HCT116 (cell line): Measurements from ENCODE around the gene BRD9. TPM values are rescaled to one million over a fixed set of nuclear protein-coding genes. Genes with fewer than 3 reads are reported as not detected.

Experiments used
- ATAC-seq: fragments of 200-7000 bp; cut with Tn5 transposase; 2 replicates; pipeline ENCODE4 v1.9.1; 2020; ENCODE audit warnings: mild to moderate bottlenecking, moderate library complexity
- BruUV-seq: library from RNA; stranded (reverse); fragments of 400-500 nt; replicated peaks from 2 replicates; lab custom pipeline; 2021; lab: Mats Ljungman, UMichigan
- CTCF ChIA-PET: fragments of 300-600 bp; sonication (Branson Sonifier 250); formaldehyde crosslinking; loops from one replicate; lab custom pipeline; 2021; ENCODE audit warnings: antibody characterized with exemption; lab: Charles Lee
- POLR2A ChIA-PET: fragments of 300-600, 350-600 bp; sonication (Branson Sonifier 250); formaldehyde crosslinking; loops from one replicate; lab custom pipeline; 2021; ENCODE audit warnings: antibody characterized with exemption; lab: Charles Lee
- RAD21 ChIA-PET, 2 experiments: fragments of 300-600 bp; sonication (Branson Sonifier 250); formaldehyde crosslinking; loops; one replicate each; lab custom pipeline; 2023; ENCODE audit warnings: low total read pairs in 2 of 2; ENCODE audit not compliant: uncharacterized antibody in 2 of 2, unreplicated experiment in 2 of 2, low non-redundant PET in 1 of 2; lab: Charles Lee
- DNase-seq: peaks from one replicate; pipeline ENCODE4 v3.0.0-alpha.2; 2010; ENCODE audit warnings: low read depth, low spot score
- H2AFZ ChIP-seq: fragments of 200-600 bp; shearing (Covaris generic), sonication (generic); 2 replicates; pipeline ENCODE4 v1.6.1; 2017; ENCODE audit warnings: low read depth, mixed run types, mixed read lengths, antibody characterized with exemption, low read length; ENCODE audit not compliant: poor library complexity, severe bottlenecking
- H3K27ac ChIP-seq: 2 replicates; pipeline ENCODE4 v1.5.1; 2012; ENCODE audit warnings: low read depth, low read length
- H3K27me3 ChIP-seq: fragments of 200-600 bp; sonication (generic); 2 replicates; pipeline ENCODE4 v1.6.1; 2016; ENCODE audit warnings: mixed run types, low read length, mixed read lengths; ENCODE audit not compliant: insufficient read depth
- H3K36me3 ChIP-seq, 2 experiments: fragments of 200-500 bp in 1 of 2; fragments of 200-600 bp in 1 of 2; sonication (Bioruptor generic) in 1 of 2; sonication (generic) in 1 of 2; 2 replicates each; pipeline versions ENCODE4 v1.5.1 to v1.6.1; 2014 to 2016; ENCODE audit warnings: low read length in 2 of 2, inconsistent platforms in 1 of 2, mixed read lengths in 1 of 2, mixed run types in 1 of 2; ENCODE audit not compliant: insufficient read depth in 2 of 2, control insufficient read depth in 1 of 2
- H3K4me1 ChIP-seq, 2 experiments: fragments of 200-600 bp in 1 of 2; sonication (generic) in 1 of 2; 2 replicates each; pipeline versions ENCODE4 v1.5.1 to v1.6.1; 2012 to 2017; ENCODE audit warnings: low read length in 2 of 2, inconsistent platforms in 1 of 2, mild to moderate bottlenecking in 1 of 2, mixed read lengths in 1 of 2, mixed run types in 1 of 2, moderate library complexity in 1 of 2; ENCODE audit not compliant: insufficient read depth in 2 of 2, control insufficient read depth in 1 of 2
- H3K4me2 ChIP-seq: fragments of 200-600 bp; sonication (generic); 2 replicates; pipeline ENCODE4 v1.6.1; 2017; ENCODE audit warnings: mixed run types, low read length, mixed read lengths
- H3K4me3 ChIP-seq, 2 experiments: fragments of 200-600 bp in 1 of 2; sonication (generic) in 1 of 2; replicated peaks in 1 of 2; 2 replicates each; pipeline ENCODE4 v1.5.1; 2011 to 2016; ENCODE audit warnings: low read length in 2 of 2, control low read depth in 1 of 2, low read depth in 1 of 2, mild to moderate bottlenecking in 1 of 2, mixed read lengths in 1 of 2, mixed run types in 1 of 2
- H3K79me2 ChIP-seq: fragments of 200-600 bp; sonication (generic); 2 replicates; pipeline ENCODE4 v1.6.1; 2017; ENCODE audit warnings: mild to moderate bottlenecking, mixed run types, low read length, moderate library complexity, mixed read lengths; ENCODE audit not compliant: insufficient read depth
- H3K9ac ChIP-seq: fragments of 200-600 bp; sonication (generic); 2 replicates; pipeline ENCODE4 v1.6.1; 2016; ENCODE audit warnings: low read length, mixed read lengths
- H3K9me2 ChIP-seq: fragments of 200-600 bp; sonication (generic), shearing (Covaris generic); 2 replicates; pipeline ENCODE4 v1.6.1; 2017; ENCODE audit warnings: mixed run types, mild to moderate bottlenecking, moderate library complexity; ENCODE audit not compliant: insufficient read depth
- H3K9me3 ChIP-seq, 2 experiments: fragments of 200-500 bp in 1 of 2; fragments of 200-600 bp in 1 of 2; sonication (Bioruptor generic) in 1 of 2; sonication (generic) in 1 of 2; 2 replicates each; pipeline ENCODE4 v1.6.1; 2014 to 2017; ENCODE audit warnings: low read length in 2 of 2, mixed read lengths in 2 of 2, inconsistent platforms in 1 of 2, low read depth in 1 of 2, mild to moderate bottlenecking in 1 of 2, mixed run types in 1 of 2, moderate library complexity in 1 of 2; ENCODE audit not compliant: control insufficient read depth in 1 of 2, insufficient read depth in 1 of 2
- H4K20me1 ChIP-seq: fragments of 200-600 bp; sonication (generic), shearing (Covaris generic); 2 replicates; pipeline ENCODE4 v1.6.1; 2017; ENCODE audit warnings: mixed run types, mild to moderate bottlenecking, moderate library complexity; ENCODE audit not compliant: insufficient read depth
- CBX3 ChIP-seq: IDR thresholded peaks from 2 replicates; pipeline ENCODE4 v1.6.1; 2012; ENCODE audit warnings: low read depth
- CEBPB ChIP-seq: IDR thresholded peaks from 2 replicates; pipeline ENCODE4 v1.6.1; 2012; ENCODE audit warnings: low read depth
- CTCF ChIP-seq, 3 experiments: fragments of 200-600 bp in 1 of 3; sonication (generic) in 1 of 3; IDR thresholded peaks in 2 of 3; conservative IDR thresholded peaks in 1 of 3; 2 replicates each; pipeline ENCODE4 v1.5.1; 2012 to 2017; ENCODE audit warnings: low read depth in 2 of 3, low read length in 2 of 3, antibody characterized with exemption in 1 of 3, borderline replicate concordance in 1 of 3, control low read depth in 1 of 3, mild to moderate bottlenecking in 1 of 3, mixed read lengths in 1 of 3, mixed run types in 1 of 3, moderate library complexity in 1 of 3; ENCODE audit not compliant: insufficient read depth in 1 of 3
- EGR1 ChIP-seq: IDR thresholded peaks from 2 replicates; pipeline ENCODE4 v1.6.1; 2012; ENCODE audit warnings: low read depth
- ELF1 ChIP-seq: IDR thresholded peaks from 2 replicates; pipeline ENCODE4 v1.6.1; 2012; ENCODE audit warnings: low read depth, borderline replicate concordance
- EZH2 ChIP-seq: fragments of 200-600 bp; sonication (generic); IDR thresholded peaks from 2 replicates; pipeline ENCODE4 v1.6.1; 2017; ENCODE audit warnings: antibody characterized with exemption, mixed run types
- EZH2phosphoT487 ChIP-seq: fragments of 200-600 bp; IDR thresholded peaks from 2 replicates; pipeline ENCODE4 v1.6.1; 2018; ENCODE audit warnings: antibody characterized with exemption, borderline replicate concordance
- FOSL1 ChIP-seq: IDR thresholded peaks from 2 replicates; pipeline ENCODE4 v1.6.1; 2012; ENCODE audit warnings: low read depth
- JUND ChIP-seq: IDR thresholded peaks from 2 replicates; pipeline ENCODE4 v1.6.1; 2012
- MAX ChIP-seq: IDR thresholded peaks from 2 replicates; pipeline ENCODE4 v1.6.1; 2012
- POLR2A ChIP-seq: IDR thresholded peaks from 2 replicates; pipeline ENCODE4 v1.7.0; 2011; ENCODE audit warnings: borderline replicate concordance; ENCODE audit not compliant: insufficient read depth, insufficient read length; ENCODE audit errors: extremely low read depth
- RAD21 ChIP-seq: IDR thresholded peaks from 2 replicates; pipeline ENCODE4 v1.6.1; 2012; ENCODE audit warnings: low read depth, mild to moderate bottlenecking
- REST ChIP-seq: IDR thresholded peaks from 2 replicates; pipeline ENCODE4 v1.6.1; 2012; ENCODE audit warnings: low read depth
- SP1 ChIP-seq: IDR thresholded peaks from 2 replicates; pipeline ENCODE4 v1.6.1; 2012; ENCODE audit warnings: low read depth
- SRF ChIP-seq: IDR thresholded peaks from 2 replicates; pipeline ENCODE4 v1.6.1; 2012; ENCODE audit warnings: low read depth
- TCF7L2 ChIP-seq: IDR thresholded peaks from 2 replicates; pipeline ENCODE4 v1.7.0; 2011; ENCODE audit warnings: borderline replicate concordance, inconsistent platforms; ENCODE audit not compliant: insufficient read depth, insufficient read length; ENCODE audit errors: extremely low read depth
- YY1 ChIP-seq: IDR thresholded peaks from 2 replicates; pipeline ENCODE4 v1.6.1; 2011; ENCODE audit warnings: low read length, low read depth, moderate library complexity, mild to moderate bottlenecking; ENCODE audit not compliant: insufficient replicate concordance; ENCODE audit errors: extremely low read depth
- ZFX ChIP-seq: fragments of 450-650 bp; IDR thresholded peaks from 2 replicates; pipeline ENCODE4 v1.6.1; 2017
- intact Hi-C: fragments of 100-400 bp; cut with micrococcal nuclease; formaldehyde crosslinking; loops from 2 replicates; pipeline ENCODE4 v1.10.0; 2022
- total RNA-seq: library from RNA; stranded (reverse); gene quantifications from one replicate; pipeline ENCODE4 v1.2.1, GENCODE V29; 2021; ENCODE audit not compliant: unreplicated experiment

The BRD9 gene
- total RNA-seq, 1 experiment from 2014 or later, result 54.6 TPM

GRCh38 chr5:922436-923280 is 30.1 kb upstream of the BRD9 start:
- Histone ChIP-seq H3K27ac (no peak overlapping the region), H3K9me3 (no peaks in the 10 kb centered on the region), H3K4me1 (0 out of 4 replicates have a peak, but pooled peaks cover 0 to 3% of the 10 kb centered on the region in 2 experiments), H3K79me2 (no peaks in the 10 kb centered on the region), H4K20me1 (no peaks in the 10 kb centered on the region), H3K4me2 (no peak overlapping the region), H3K9ac (no peak overlapping the region), H3K9me2 (no peaks in the 10 kb centered on the region), H3K27me3 (no peaks in the 10 kb centered on the region), H3K36me3 (peaks cover 0 to 12% of the 10 kb centered on the region in 2 experiments; a peak in 1 of 4 replicates), H3K4me3 (no peak overlapping the region)
- ChIA-PET RAD21 (no interaction called here), POLR2A (interaction anchor here (1.2 kb wide), 1 partner anchor 87 kb away, joined by 3 read pairs; no protein-coding TSS in a partner anchor)
- ATAC-seq, result 0 out of 2 replicates have a peak, but pooled peaks have one; percentile 7
- BruUV-seq, result no TSS peak
- DNase-seq, result no peak
- intact Hi-C loops, result loop anchor here (1.0 to 5.0 kb wide), 4 partner anchors 89 to 720 kb away; no protein-coding TSS in a partner anchor
- TF ChIP-seq CBX3, result no peak
- no peak for TF ChIP-seq YY1
- TF ChIP-seq POLR2A, result no peak
- no peak for TF ChIP-seq CEBPB
- TF ChIP-seq MAX, result no peak
- TF ChIP-seq EGR1, result no peak
- TF ChIP-seq REST, result no peak
- TF ChIP-seq ZFX, result no peak
- no peak for TF ChIP-seq EZH2
- TF ChIP-seq SRF, result no peak
- TF ChIP-seq RAD21, result no peak
- TF ChIP-seq CTCF (IDR thresholded peaks at IDR 0.05 in 2 of 3, conservative IDR thresholded peaks at IDR 0.05 in 1 of 3; ENCODE audit: borderline replicate concordance in 1 of 3, insufficient read depth in 1 of 3, low read depth in 2 of 3, low read length in 2 of 3), result no peak
- no peak for TF ChIP-seq SP1
- no peak for TF ChIP-seq JUND
- no peak for TF ChIP-seq FOSL1
- no peak for TF ChIP-seq TCF7L2
- no peak for TF ChIP-seq ELF1
- TF ChIP-seq EZH2phosphoT487, result no peak
- TF ChIP-seq, all 23 proteins: peak for 0
- CTCF ChIA-PET, result interaction anchor here (1.1 to 2.2 kb wide), 5 partner anchors 10 to 245 kb away, joined by 4 to 28 read pairs (median 8); no protein-coding TSS in a partner anchor
- no peak overlapping the region for H2AFZ ChIP-seq
